HEK293 (cell line): ENCODE results near the gene NOL4L.

Source experiments
- CTCF ChIA-PET: fragments of 350-600 bp; formaldehyde crosslinking; extraction: SDS; loops from one replicate; lab custom pipeline; 2021; ENCODE audit warnings: antibody characterized with exemption; lab: Yijun Ruan, JAX
- POLR2A ChIA-PET: fragments of 300-600 bp; formaldehyde crosslinking; extraction: SDS; loops from one replicate; lab custom pipeline; 2020; ENCODE audit warnings: antibody characterized with exemption, inconsistent platforms; lab: Yijun Ruan, JAX
- H3K27ac ChIP-seq: fragments of 200-500 bp; sonication (Bioruptor generic); 2 replicates; pipeline ENCODE4 v1.5.1; 2014; ENCODE audit warnings: low read depth, low read length, control low read depth, inconsistent platforms; ENCODE audit errors: extremely low read depth
- H3K36me3 ChIP-seq, 2 experiments: fragments of 200-500 bp in 1 of 2; sonication (Bioruptor generic) in 1 of 2; 1 replicate in 1 of 2; 2 replicates in 1 of 2; pipeline ENCODE4 v1.5.1; 2014 to 2017; ENCODE audit warnings: inconsistent platforms in 2 of 2, low read length in 2 of 2; ENCODE audit not compliant: control insufficient read depth in 2 of 2, insufficient read depth in 1 of 2
- H3K4me1 ChIP-seq: fragments of 200-500 bp; sonication (Bioruptor generic); 2 replicates; pipeline ENCODE4 v1.5.1; 2014; ENCODE audit warnings: mild to moderate bottlenecking, low read length, inconsistent platforms; ENCODE audit not compliant: control insufficient read depth, insufficient read depth
- H3K4me3 ChIP-seq: 2 replicates; pipeline ENCODE4 v1.5.1; 2011; ENCODE audit warnings: low read depth, mild to moderate bottlenecking, control low read depth, low read length, moderate library complexity
- H3K9me3 ChIP-seq: fragments of 200-500 bp; sonication (Bioruptor generic); 2 replicates; pipeline ENCODE4 v1.5.1; 2014; ENCODE audit warnings: low read depth, low read length, inconsistent platforms; ENCODE audit not compliant: control insufficient read depth, insufficient read depth
- FEZF1 ChIP-seq: fragments of 450-650 bp; formaldehyde crosslinking; IDR thresholded peaks from 2 replicates; pipeline ENCODE4 v1.5.1; 2016; ENCODE audit warnings: missing biosample characterization, missing genetic modification characterization
- GLI4 ChIP-seq: fragments of 450-650 bp; formaldehyde crosslinking; IDR thresholded peaks from 2 replicates; pipeline ENCODE4 v1.5.1; 2016; ENCODE audit warnings: missing biosample characterization, missing genetic modification characterization
- GLIS2 ChIP-seq: fragments of 450-650 bp; formaldehyde crosslinking; IDR thresholded peaks from 2 replicates; pipeline ENCODE4 v1.5.1; 2016; ENCODE audit warnings: missing biosample characterization, missing genetic modification characterization
- IKZF3 ChIP-seq: fragments of 450-650 bp; IDR thresholded peaks from 2 replicates; pipeline ENCODE4 v1.5.0; 2018; ENCODE audit warnings: missing biosample characterization, mild to moderate bottlenecking, missing genetic modification characterization, moderate library complexity
- KLF8 ChIP-seq: fragments of 450-650 bp; formaldehyde crosslinking; IDR thresholded peaks from 2 replicates; pipeline ENCODE4 v1.5.1; 2016; ENCODE audit warnings: missing biosample characterization, missing genetic modification characterization
- MYNN ChIP-seq: fragments of 450-650 bp; formaldehyde crosslinking; IDR thresholded peaks from 2 replicates; pipeline ENCODE4 v1.5.1; 2016; ENCODE audit warnings: missing biosample characterization, missing genetic modification characterization, borderline replicate concordance
- RBAK ChIP-seq: fragments of 450-650 bp; formaldehyde crosslinking; IDR thresholded peaks from 2 replicates; pipeline ENCODE4 v1.5.1; 2016; ENCODE audit warnings: missing biosample characterization, missing genetic modification characterization
- TCF7L2 ChIP-seq: IDR thresholded peaks from 2 replicates; pipeline ENCODE4 v1.6.1; 2011; ENCODE audit warnings: low read depth, mild to moderate bottlenecking, inconsistent platforms, low read length, moderate library complexity, borderline replicate concordance
- ZBTB7A ChIP-seq: fragments of 450-650 bp; formaldehyde crosslinking; IDR thresholded peaks from 2 replicates; pipeline ENCODE4 v1.5.1; 2016; ENCODE audit warnings: low read depth, missing biosample characterization, missing genetic modification characterization
- ZBTB8A ChIP-seq: fragments of 450-650 bp; formaldehyde crosslinking; IDR thresholded peaks from 2 replicates; pipeline ENCODE4 v1.5.1; 2016; ENCODE audit warnings: missing biosample characterization, missing genetic modification characterization
- ZIC2 ChIP-seq: fragments of 450-650 bp; formaldehyde crosslinking; IDR thresholded peaks from 2 replicates; pipeline ENCODE4 v1.5.1; 2016; ENCODE audit warnings: missing biosample characterization, missing genetic modification characterization
- ZNF214 ChIP-seq: fragments of 450-650 bp; formaldehyde crosslinking; IDR thresholded peaks from 2 replicates; pipeline ENCODE4 v1.5.1; 2017; ENCODE audit warnings: missing biosample characterization, mild to moderate bottlenecking, missing genetic modification characterization, borderline replicate concordance
- ZNF292 ChIP-seq: fragments of 450-650 bp; formaldehyde crosslinking; IDR thresholded peaks from 2 replicates; pipeline ENCODE4 v1.5.1; 2016; ENCODE audit warnings: low read depth, missing biosample characterization, missing genetic modification characterization, borderline replicate concordance
- ZNF302 ChIP-seq: fragments of 450-650 bp; formaldehyde crosslinking; IDR thresholded peaks from 2 replicates; pipeline ENCODE4 v1.5.1; 2016; ENCODE audit warnings: missing biosample characterization, missing genetic modification characterization, low read depth
- ZNF311 ChIP-seq: fragments of 450-650 bp; formaldehyde crosslinking; IDR thresholded peaks from 2 replicates; pipeline ENCODE4 v1.5.1; 2017; ENCODE audit warnings: missing biosample characterization, missing genetic modification characterization, borderline replicate concordance
- ZNF404 ChIP-seq: fragments of 450-650 bp; formaldehyde crosslinking; IDR thresholded peaks from 2 replicates; pipeline ENCODE4 v1.5.1; 2017; ENCODE audit warnings: missing biosample characterization, missing genetic modification characterization
- ZNF707 ChIP-seq: fragments of 450-650 bp; formaldehyde crosslinking; IDR thresholded peaks from 2 replicates; pipeline ENCODE4 v1.5.1; 2016; ENCODE audit warnings: missing biosample characterization, missing genetic modification characterization
- TF ChIP-seq, protein P1 (sequence below): fragments of 450-650 bp; formaldehyde crosslinking; IDR thresholded peaks from 2 replicates; pipeline ENCODE4 v1.5.1; 2016; ENCODE audit warnings: missing biosample characterization, missing genetic modification characterization
- TF ChIP-seq, protein P2 (sequence below): fragments of 450-650 bp; IDR thresholded peaks from 2 replicates; pipeline ENCODE4 v1.5.1; 2018; ENCODE audit warnings: missing biosample characterization, mild to moderate bottlenecking, missing genetic modification characterization
- TF ChIP-seq, protein P3 (sequence below): fragments of 450-650 bp; formaldehyde crosslinking; IDR thresholded peaks from 2 replicates; pipeline ENCODE4 v1.5.1; 2016; ENCODE audit warnings: missing biosample characterization, missing genetic modification characterization
- TF ChIP-seq, protein P4 (sequence below): fragments of 450-650 bp; formaldehyde crosslinking; IDR thresholded peaks from 2 replicates; pipeline ENCODE4 v1.5.1; 2016; ENCODE audit warnings: missing biosample characterization, missing genetic modification characterization
- TF ChIP-seq, protein P5 (sequence below): fragments of 450-650 bp; IDR thresholded peaks from 2 replicates; pipeline ENCODE4 v1.5.1; 2018; ENCODE audit warnings: missing biosample characterization, missing genetic modification characterization

Gene NOL4L

DNA sequence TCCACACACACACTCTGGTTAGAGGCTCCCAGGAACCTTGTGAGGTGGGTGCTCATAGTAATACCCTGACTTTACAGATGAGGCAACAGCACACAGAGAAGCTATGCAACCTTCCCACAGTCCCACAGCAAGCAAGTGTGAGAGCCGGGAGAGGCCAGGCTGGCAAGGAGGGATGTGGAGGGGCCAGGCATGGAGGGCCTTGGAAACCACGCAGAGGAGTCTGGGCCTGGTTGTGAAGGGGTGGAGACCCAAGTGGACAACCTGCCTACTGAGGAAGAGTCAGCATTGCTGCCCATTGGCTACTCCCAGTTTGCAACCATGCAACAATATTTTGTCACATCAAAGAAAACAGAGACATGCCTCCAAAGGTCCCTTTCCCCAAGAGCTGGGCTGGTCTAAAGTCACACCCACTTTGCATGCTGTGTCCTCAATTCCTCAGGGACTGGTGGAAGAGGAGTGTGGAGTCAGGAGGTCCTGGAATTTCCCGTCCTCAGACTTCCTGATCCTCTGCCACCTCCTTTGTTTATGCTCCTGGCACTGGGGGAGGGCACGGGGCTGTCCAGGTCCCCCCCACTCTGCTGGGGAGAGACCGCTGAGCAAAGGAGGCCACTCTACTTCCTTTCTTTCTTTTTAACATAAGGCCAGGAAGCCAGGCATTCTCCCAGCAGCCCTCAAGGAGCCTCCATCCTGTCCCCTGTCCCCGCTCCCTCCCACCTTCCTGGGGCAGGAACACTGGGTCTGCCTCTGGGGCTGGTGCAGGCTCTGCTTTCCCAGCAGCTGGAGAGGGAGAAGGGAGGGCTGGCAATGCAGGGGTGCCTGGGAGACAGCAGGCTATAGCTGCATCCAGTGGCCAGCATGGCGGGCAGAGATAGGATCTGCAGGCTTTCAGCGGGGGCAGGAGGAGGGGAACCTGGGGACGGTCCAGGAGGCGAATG, 68.3 kb downstream of the NOL4L start:
- Histone ChIP-seq H3K4me1 (no peaks in the 10 kb centered on the region; the same call in 1 of the 2 replicates), H3K4me3 (no peak overlapping the region), H3K36me3 (peaks cover 0 to 3% of the 10 kb centered on the region in 2 experiments; a peak in 1 of 3 replicates), H3K9me3 (no peaks in the 10 kb centered on the region), H3K27ac (no peak overlapping the region)
- CTCF ChIA-PET = interaction anchor here (1.0 to 2.8 kb wide), 3 partner anchors 17 to 136 kb away, joined by 3 to 15 read pairs (median 4); no protein-coding TSS in a partner anchor
- POLR2A ChIA-PET = no interaction called here
- TF ChIP-seq ZBTB8A (tag by site-specific recombination) = no peak
- no peak for TF ChIP-seq TCF7L2
- TF ChIP-seq FEZF1 (tag by site-specific recombination) = no peak
- no peak for TF ChIP-seq ZNF404 (tag by site-specific recombination)
- TF ChIP-seq, protein P1, sequence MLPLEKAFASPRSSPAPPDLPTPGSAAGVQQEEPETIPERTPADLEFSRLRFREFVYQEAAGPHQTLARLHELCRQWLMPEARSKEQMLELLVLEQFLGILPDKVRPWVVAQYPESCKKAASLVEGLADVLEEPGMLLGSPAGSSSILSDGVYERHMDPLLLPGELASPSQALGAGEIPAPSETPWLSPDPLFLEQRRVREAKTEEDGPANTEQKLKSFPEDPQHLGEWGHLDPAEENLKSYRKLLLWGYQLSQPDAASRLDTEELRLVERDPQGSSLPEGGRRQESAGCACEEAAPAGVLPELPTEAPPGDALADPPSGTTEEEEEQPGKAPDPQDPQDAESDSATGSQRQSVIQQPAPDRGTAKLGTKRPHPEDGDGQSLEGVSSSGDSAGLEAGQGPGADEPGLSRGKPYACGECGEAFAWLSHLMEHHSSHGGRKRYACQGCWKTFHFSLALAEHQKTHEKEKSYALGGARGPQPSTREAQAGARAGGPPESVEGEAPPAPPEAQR = no peak
- TF ChIP-seq, protein P2, sequence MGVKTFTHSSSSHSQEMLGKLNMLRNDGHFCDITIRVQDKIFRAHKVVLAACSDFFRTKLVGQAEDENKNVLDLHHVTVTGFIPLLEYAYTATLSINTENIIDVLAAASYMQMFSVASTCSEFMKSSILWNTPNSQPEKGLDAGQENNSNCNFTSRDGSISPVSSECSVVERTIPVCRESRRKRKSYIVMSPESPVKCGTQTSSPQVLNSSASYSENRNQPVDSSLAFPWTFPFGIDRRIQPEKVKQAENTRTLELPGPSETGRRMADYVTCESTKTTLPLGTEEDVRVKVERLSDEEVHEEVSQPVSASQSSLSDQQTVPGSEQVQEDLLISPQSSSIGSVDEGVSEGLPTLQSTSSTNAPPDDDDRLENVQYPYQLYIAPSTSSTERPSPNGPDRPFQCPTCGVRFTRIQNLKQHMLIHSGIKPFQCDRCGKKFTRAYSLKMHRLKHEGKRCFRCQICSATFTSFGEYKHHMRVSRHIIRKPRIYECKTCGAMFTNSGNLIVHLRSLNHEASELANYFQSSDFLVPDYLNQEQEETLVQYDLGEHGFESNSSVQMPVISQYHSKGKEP (tag by site-specific recombination) = no peak

DNA sequence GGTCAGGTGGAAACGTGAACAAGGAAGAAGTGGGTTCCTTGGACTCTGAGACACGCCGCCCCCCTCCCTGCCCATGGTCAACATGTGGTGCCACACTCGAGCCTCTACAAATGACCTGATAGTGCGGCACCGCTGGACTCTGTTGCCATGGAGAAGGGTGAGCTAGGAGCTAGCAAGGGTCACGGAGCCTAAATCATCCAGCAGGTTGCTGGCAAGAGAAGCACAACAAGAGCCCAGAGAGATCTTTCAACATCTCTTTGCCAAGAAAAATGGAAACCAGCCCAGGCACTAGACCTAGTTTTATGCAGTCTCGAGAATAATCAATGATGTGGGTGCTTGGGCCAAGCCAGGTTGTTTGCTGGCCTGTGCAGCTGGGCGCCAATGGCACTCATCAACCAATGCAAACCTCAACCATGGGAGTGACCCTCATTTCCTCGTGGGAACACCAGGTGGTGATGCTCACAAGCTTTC, 69.5 kb downstream of the NOL4L start:
- H3K4me3 ChIP-seq = no peak overlapping the region
- no peak overlapping the region for H3K27ac ChIP-seq
- H3K4me1 ChIP-seq = no peaks in the 10 kb centered on the region; the same call in 1 of the 2 replicates
- H3K9me3 ChIP-seq = no peaks in the 10 kb centered on the region
- TF ChIP-seq MYNN (tag by site-specific recombination) (no peak), ZNF707 (tag by site-specific recombination) (no peak), RBAK (tag by site-specific recombination) (no peak), FEZF1 (tag by site-specific recombination) (no peak), IKZF3 (tag by site-specific recombination) (no peak), GLIS2 (tag by site-specific recombination) (no peak), ZBTB7A (no peak), ZNF214 (tag by site-specific recombination) (no peak), ZNF292 (tag by site-specific recombination) (no peak), ZNF311 (tag by site-specific recombination) (no peak), ZIC2 (no peak), ZNF302 (no peak), GLI4 (tag by site-specific recombination) (no peak), KLF8 (tag by site-specific recombination) (no peak)
- TF ChIP-seq, protein P3, sequence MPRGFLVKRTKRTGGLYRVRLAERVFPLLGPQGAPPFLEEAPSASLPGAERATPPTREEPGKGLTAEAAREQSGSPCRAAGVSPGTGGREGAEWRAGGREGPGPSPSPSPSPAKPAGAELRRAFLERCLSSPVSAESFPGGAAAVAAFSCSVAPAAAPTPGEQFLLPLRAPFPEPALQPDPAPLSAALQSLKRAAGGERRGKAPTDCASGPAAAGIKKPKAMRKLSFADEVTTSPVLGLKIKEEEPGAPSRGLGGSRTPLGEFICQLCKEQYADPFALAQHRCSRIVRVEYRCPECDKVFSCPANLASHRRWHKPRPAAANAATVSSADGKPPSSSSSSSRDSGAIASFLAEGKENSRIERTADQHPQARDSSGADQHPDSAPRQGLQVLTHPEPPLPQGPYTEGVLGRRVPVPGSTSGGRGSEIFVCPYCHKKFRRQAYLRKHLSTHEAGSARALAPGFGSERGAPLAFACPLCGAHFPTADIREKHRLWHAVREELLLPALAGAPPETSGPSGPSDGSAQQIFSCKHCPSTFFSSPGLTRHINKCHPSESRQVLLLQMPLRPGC (tag by site-specific recombination) = no peak
- TF ChIP-seq, protein P4, sequence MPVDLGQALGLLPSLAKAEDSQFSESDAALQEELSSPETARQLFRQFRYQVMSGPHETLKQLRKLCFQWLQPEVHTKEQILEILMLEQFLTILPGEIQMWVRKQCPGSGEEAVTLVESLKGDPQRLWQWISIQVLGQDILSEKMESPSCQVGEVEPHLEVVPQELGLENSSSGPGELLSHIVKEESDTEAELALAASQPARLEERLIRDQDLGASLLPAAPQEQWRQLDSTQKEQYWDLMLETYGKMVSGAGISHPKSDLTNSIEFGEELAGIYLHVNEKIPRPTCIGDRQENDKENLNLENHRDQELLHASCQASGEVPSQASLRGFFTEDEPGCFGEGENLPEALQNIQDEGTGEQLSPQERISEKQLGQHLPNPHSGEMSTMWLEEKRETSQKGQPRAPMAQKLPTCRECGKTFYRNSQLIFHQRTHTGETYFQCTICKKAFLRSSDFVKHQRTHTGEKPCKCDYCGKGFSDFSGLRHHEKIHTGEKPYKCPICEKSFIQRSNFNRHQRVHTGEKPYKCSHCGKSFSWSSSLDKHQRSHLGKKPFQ (tag by site-specific recombination) = no peak
- TF ChIP-seq, protein P5, sequence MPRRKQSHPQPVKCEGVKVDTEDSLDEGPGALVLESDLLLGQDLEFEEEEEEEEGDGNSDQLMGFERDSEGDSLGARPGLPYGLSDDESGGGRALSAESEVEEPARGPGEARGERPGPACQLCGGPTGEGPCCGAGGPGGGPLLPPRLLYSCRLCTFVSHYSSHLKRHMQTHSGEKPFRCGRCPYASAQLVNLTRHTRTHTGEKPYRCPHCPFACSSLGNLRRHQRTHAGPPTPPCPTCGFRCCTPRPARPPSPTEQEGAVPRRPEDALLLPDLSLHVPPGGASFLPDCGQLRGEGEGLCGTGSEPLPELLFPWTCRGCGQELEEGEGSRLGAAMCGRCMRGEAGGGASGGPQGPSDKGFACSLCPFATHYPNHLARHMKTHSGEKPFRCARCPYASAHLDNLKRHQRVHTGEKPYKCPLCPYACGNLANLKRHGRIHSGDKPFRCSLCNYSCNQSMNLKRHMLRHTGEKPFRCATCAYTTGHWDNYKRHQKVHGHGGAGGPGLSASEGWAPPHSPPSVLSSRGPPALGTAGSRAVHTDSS (tag by site-specific recombination) = no peak
- ChIA-PET CTCF (interaction anchor here (0.6 to 2.8 kb wide), 4 partner anchors 9 to 137 kb away, joined by 3 to 15 read pairs (median 4); no protein-coding TSS in a partner anchor), POLR2A (no interaction called here)
- H3K36me3 ChIP-seq = peaks cover 0 to 3% of the 10 kb centered on the region in 2 experiments; a peak in 1 of 3 replicates
